Mesendoderm (in vitro differentiated cells): Measurements from ENCODE around the gene NUBPL.

ENCODE experiments used
- DNase-seq: peaks from one replicate; pipeline ENCODE4 v3.0.0; 2013
- H2AK5ac ChIP-seq: 2 replicates; pipeline ENCODE4 v1.6.1; 2013; ENCODE audit warnings: low read length, inconsistent platforms
- H2BK120ac ChIP-seq: 2 replicates; pipeline ENCODE4 v1.6.1; 2013; ENCODE audit warnings: low read depth, mild to moderate bottlenecking, low read length, moderate library complexity, mixed read lengths
- H2BK15ac ChIP-seq: replicated peaks from 2 replicates; pipeline ENCODE4 v1.6.1; 2013; ENCODE audit warnings: low read depth, mild to moderate bottlenecking, moderate library complexity
- H2BK5ac ChIP-seq: 2 replicates; pipeline ENCODE4 v1.6.1; 2013; ENCODE audit warnings: low read length, inconsistent platforms
- H3K18ac ChIP-seq: 2 replicates; pipeline ENCODE4 v1.6.1; 2013; ENCODE audit warnings: mild to moderate bottlenecking, low read length, mixed read lengths
- H3K23ac ChIP-seq: one replicate; pipeline ENCODE4 v1.6.1; 2013; ENCODE audit warnings: low read length
- H3K27ac ChIP-seq: 2 replicates; pipeline ENCODE4 v1.5.1; 2013; ENCODE audit warnings: low read depth, mild to moderate bottlenecking, inconsistent platforms, low read length, moderate library complexity
- H3K27me3 ChIP-seq: 2 replicates; pipeline ENCODE4 v1.6.1; 2013; ENCODE audit warnings: low read length, control low read depth, mild to moderate bottlenecking, inconsistent platforms; ENCODE audit not compliant: insufficient read depth, poor library complexity
- H3K36me3 ChIP-seq: 2 replicates; pipeline ENCODE4 v1.6.1; 2013; ENCODE audit warnings: low read length, inconsistent platforms; ENCODE audit not compliant: control insufficient read depth, insufficient read depth
- H3K4ac ChIP-seq: one replicate; pipeline ENCODE4 v1.6.1; 2013; ENCODE audit warnings: low read depth, mild to moderate bottlenecking, low read length, moderate library complexity
- H3K4me1 ChIP-seq: 2 replicates; pipeline ENCODE4 v1.6.1; 2013; ENCODE audit warnings: low read depth, low read length, inconsistent platforms; ENCODE audit not compliant: control insufficient read depth
- H3K4me2 ChIP-seq: 2 replicates; pipeline ENCODE4 v1.6.1; 2013; ENCODE audit warnings: low read length
- H3K4me3 ChIP-seq: 2 replicates; pipeline ENCODE4 v1.5.1; 2013; ENCODE audit warnings: mild to moderate bottlenecking, low read length
- H3K56ac ChIP-seq: one replicate; pipeline ENCODE4 v1.6.1; 2013; ENCODE audit warnings: low read length
- H3K79me1 ChIP-seq: 2 replicates; pipeline ENCODE4 v1.6.1; 2013; ENCODE audit warnings: low read length, inconsistent platforms
- H3K79me2 ChIP-seq: 2 replicates; pipeline ENCODE4 v1.6.1; 2013; ENCODE audit warnings: mild to moderate bottlenecking, low read length; ENCODE audit not compliant: control insufficient read depth, insufficient read depth
- H3K9ac ChIP-seq: 2 replicates; pipeline ENCODE4 v1.6.1; 2013; ENCODE audit warnings: low read length, inconsistent platforms
- H4K5ac ChIP-seq: one replicate; pipeline ENCODE4 v1.6.1; 2013; ENCODE audit warnings: low read length
- H4K8ac ChIP-seq: one replicate; pipeline ENCODE4 v1.6.1; 2013; ENCODE audit warnings: low read depth, mild to moderate bottlenecking, control low read depth, low read length, moderate library complexity
- WGBS: extraction: QIAGEN DNeasy Blood & Tissue Kit; methylation state at CpG from one replicate; pipeline ENCODE4 v1.1.7; 2013; ENCODE audit warnings: low lambda C conversion rate, missing lambda C conversion rate; ENCODE audit not compliant: insufficient coverage; ENCODE audit errors: extremely low coverage; 5-methylcytosine and 5-hydroxymethylcytosine counted together

The NUBPL gene

DNA sequence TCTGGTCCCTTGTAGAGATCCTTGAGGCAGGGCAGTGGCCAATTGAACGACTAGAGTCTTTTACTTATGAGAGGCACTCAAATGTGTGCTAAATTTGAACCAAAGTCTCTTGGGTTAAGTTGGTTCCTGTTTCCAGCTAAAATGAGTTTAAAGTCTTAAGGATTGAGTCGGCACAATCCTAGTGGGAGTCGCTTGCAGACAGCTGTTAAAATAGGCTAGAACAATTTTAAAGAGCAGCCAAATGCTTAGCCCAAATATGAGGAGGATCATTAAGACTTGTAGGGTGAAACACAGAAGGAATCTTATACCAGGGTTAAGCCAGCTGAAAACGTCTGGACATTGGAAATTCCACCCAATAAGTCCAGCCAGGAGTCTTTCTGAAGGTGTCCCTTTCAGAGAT is 216.1 kb downstream of the NUBPL start:
- H3K79me1 ChIP-seq = no peaks in the 10 kb centered on the region
- H2AK5ac ChIP-seq = no peak overlapping the region
- H3K23ac ChIP-seq = no peak overlapping the region
- no peak overlapping the region for H3K4me3 ChIP-seq
- H3K79me2 ChIP-seq = no peaks in the 10 kb centered on the region
- H3K27ac ChIP-seq = no peak overlapping the region
- no peak overlapping the region for H2BK120ac ChIP-seq
- no peaks in the 10 kb centered on the region for H3K27me3 ChIP-seq
- no peak overlapping the region for H4K8ac ChIP-seq
- no CpG with 5 or more reads among the region's 4 CpGs for WGBS
- no peak overlapping the region for H3K4ac ChIP-seq
- no peak overlapping the region for H3K9ac ChIP-seq
- no peak overlapping the region for H3K56ac ChIP-seq
- H2BK15ac ChIP-seq = no peak overlapping the region
- no peak overlapping the region for H3K4me2 ChIP-seq
- no peaks in the 10 kb centered on the region for H3K36me3 ChIP-seq
- DNase-seq = no peak
- H3K4me1 ChIP-seq = no peaks in the 10 kb centered on the region
- H4K5ac ChIP-seq = no peak overlapping the region
- H3K18ac ChIP-seq = no peak overlapping the region
- no peak overlapping the region for H2BK5ac ChIP-seq

DNA sequence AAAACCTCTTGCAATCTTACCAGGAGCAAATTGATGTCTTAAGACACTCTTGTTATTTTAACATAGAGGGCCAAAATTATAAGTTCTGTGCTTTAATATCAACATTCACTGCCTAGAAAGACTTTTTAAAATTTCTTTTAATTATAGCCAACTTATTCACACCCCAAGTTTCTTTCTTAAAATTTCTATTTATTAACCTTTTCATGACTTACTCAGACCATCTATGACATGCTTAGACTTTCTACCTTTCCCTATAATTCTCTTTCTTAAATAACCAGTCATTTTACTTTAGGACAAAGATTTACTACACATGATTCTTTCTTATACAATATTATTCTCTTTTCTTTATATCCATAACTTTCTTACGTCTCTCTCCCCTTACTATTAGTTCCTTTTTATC is 220.4 kb downstream of the NUBPL start:
- Histone ChIP-seq H2BK5ac (no peak overlapping the region), H3K9ac (no peak overlapping the region), H3K27me3 (no peaks in the 10 kb centered on the region), H3K36me3 (no peaks in the 10 kb centered on the region), H3K4me2 (no peak overlapping the region), H3K18ac (no peak overlapping the region), H3K4me1 (no peaks in the 10 kb centered on the region), H3K27ac (no peak overlapping the region), H4K8ac (no peak overlapping the region), H3K56ac (no peak overlapping the region), H2AK5ac (no peak overlapping the region), H3K4ac (no peak overlapping the region), H3K79me2 (no peaks in the 10 kb centered on the region), H3K79me1 (no peaks in the 10 kb centered on the region), H2BK15ac (no peak overlapping the region), H4K5ac (no peak overlapping the region), H3K4me3 (no peak overlapping the region), H2BK120ac (no peak overlapping the region), H3K23ac (no peak overlapping the region)
- 100% methylated on average over 1 of the region's 1 CpG for WGBS
- DNase-seq = peak; percentile 54

DNA sequence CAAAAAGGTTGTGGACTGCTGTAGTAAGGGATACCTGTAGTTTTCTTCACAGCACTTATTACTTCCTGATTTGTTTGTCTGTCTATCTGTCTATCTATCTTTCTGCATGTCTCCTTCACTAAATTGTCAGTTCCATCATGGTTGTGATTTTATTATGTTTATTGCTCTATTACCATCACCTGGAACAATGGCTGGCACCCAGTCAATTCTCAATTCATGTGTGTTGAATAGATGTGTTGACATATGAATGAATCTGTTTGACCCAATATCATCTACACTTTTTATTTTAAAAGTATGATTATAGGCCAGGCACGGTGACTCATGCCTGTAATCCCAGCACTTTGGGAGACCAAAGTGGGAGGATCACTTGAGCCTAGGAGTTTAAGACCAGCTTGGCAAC is 224.4 kb downstream of the NUBPL start:
- Histone ChIP-seq H3K27me3 (no peaks in the 10 kb centered on the region), H3K4me3 (no peak overlapping the region), H3K4ac (no peak overlapping the region), H3K79me1 (no peaks in the 10 kb centered on the region), H3K79me2 (no peaks in the 10 kb centered on the region), H3K4me1 (no peaks in the 10 kb centered on the region), H3K23ac (no peak overlapping the region), H4K5ac (no peak overlapping the region), H4K8ac (no peak overlapping the region), H3K4me2 (no peak overlapping the region), H3K18ac (no peak overlapping the region), H2AK5ac (no peak overlapping the region), H2BK15ac (no peak overlapping the region), H2BK5ac (no peak overlapping the region), H3K9ac (no peak overlapping the region), H2BK120ac (no peak overlapping the region), H3K36me3 (no peaks in the 10 kb centered on the region), H3K27ac (no peak overlapping the region), H3K56ac (no peak overlapping the region)
- no CpG with 5 or more reads among the region's 1 CpG for WGBS
- no peak for DNase-seq

DNA sequence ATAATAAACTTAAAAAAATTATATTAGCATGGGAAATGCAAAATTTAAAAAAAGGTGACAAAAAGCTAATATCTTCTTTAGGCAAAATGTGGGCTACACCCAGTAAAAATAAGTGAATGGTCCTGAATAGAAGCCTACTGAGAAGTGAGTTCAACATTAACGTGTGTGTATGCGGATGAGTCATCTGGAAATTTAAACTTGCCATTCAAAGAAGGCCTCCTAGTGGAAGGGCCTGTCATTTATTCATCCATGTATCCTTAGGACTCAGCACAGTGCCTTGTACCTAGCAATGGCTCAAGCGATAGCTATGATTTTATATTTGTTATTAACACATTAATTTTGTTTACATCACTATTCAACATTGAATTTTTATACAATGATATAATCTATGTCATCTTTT is 226.2 kb downstream of the NUBPL start:
- Histone ChIP-seq H3K4me1 (no peaks in the 10 kb centered on the region), H2BK120ac (no peak overlapping the region), H3K9ac (no peak overlapping the region), H3K18ac (no peak overlapping the region), H3K4me3 (no peak overlapping the region), H2BK5ac (no peak overlapping the region), H4K8ac (no peak overlapping the region), H3K4ac (no peak overlapping the region), H3K23ac (no peak overlapping the region), H3K27ac (no peak overlapping the region), H3K79me2 (no peaks in the 10 kb centered on the region), H3K4me2 (no peak overlapping the region), H3K79me1 (no peaks in the 10 kb centered on the region), H2BK15ac (no peak overlapping the region), H2AK5ac (no peak overlapping the region), H4K5ac (no peak overlapping the region), H3K27me3 (no peaks in the 10 kb centered on the region), H3K36me3 (no peaks in the 10 kb centered on the region), H3K56ac (no peak overlapping the region)
- no CpG with 5 or more reads among the region's 3 CpGs for WGBS
- DNase-seq = no peak

DNA sequence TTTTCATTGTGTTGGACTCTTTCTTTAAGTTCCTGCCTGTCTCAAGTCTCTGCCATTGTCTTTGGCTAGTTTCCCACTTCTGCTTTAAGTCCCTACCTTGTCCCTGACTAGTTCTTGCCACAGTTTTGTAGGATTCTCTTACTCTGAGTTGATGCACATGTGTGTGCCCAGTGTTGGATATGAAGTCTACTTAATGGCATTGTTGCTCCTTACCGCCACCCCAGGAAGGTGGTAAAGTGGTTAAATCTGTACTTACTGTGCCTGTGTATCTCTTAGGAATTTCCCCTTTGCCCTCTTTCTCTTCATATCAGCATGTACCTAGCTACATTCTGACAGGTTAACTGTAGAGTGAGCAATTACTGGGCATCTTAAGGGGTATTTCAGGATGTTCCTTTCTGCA is 227.1 kb downstream of the NUBPL start:
- H3K4me2 ChIP-seq = no peak overlapping the region
- no peaks in the 10 kb centered on the region for H3K36me3 ChIP-seq
- H4K5ac ChIP-seq = no peak overlapping the region
- no peak overlapping the region for H2BK5ac ChIP-seq
- H3K18ac ChIP-seq = no peak overlapping the region
- H3K9ac ChIP-seq = no peak overlapping the region
- H4K8ac ChIP-seq = no peak overlapping the region
- H3K4me1 ChIP-seq = no peaks in the 10 kb centered on the region
- no peak overlapping the region for H2AK5ac ChIP-seq
- no CpG with 5 or more reads among the region's 1 CpG for WGBS
- no peak overlapping the region for H3K4me3 ChIP-seq
- H3K56ac ChIP-seq = no peak overlapping the region
- no peaks in the 10 kb centered on the region for H3K79me2 ChIP-seq
- H3K4ac ChIP-seq = no peak overlapping the region
- H2BK15ac ChIP-seq = no peak overlapping the region
- no peak overlapping the region for H2BK120ac ChIP-seq
- no peak overlapping the region for H3K23ac ChIP-seq
- no peaks in the 10 kb centered on the region for H3K27me3 ChIP-seq
- H3K79me1 ChIP-seq = no peaks in the 10 kb centered on the region
- H3K27ac ChIP-seq = no peak overlapping the region
- no peak for DNase-seq

DNA sequence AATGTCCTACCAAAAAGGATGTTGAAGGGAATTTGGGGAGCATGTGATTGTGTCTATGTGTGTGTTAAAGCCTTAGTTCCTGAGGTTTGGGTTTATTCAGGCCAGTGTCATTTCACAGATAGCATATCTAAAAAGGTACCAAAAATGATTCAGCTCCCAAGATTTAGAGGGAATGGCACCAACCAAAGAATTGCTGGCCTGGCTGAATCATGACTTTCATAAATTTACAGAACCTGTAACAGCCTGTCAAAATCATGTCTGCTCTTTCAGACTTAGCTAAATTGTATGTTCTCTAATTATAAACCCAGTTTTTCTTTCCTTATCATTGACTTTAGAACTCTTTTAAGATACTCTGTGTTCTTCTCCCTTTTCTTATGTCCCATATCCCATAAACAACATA is 231.5 kb downstream of the NUBPL start:
- Histone ChIP-seq H3K36me3 (no peaks in the 10 kb centered on the region), H2BK15ac (no peak overlapping the region), H3K56ac (no peak overlapping the region), H2BK5ac (no peak overlapping the region), H2BK120ac (no peak overlapping the region), H2AK5ac (no peak overlapping the region), H3K23ac (no peak overlapping the region), H3K4me2 (no peak overlapping the region), H3K4me3 (no peak overlapping the region), H3K18ac (no peak overlapping the region), H3K9ac (no peak overlapping the region), H3K27ac (no peak overlapping the region), H4K8ac (no peak overlapping the region), H3K4me1 (no peaks in the 10 kb centered on the region), H4K5ac (no peak overlapping the region), H3K79me1 (no peaks in the 10 kb centered on the region), H3K4ac (no peak overlapping the region), H3K27me3 (no peaks in the 10 kb centered on the region), H3K79me2 (no peaks in the 10 kb centered on the region)
- DNase-seq = no peak
